GM19372 (cell line): ENCODE measurements around the gene RAB3D.
A peak's percentile ranks its signal among the peaks of the same experiment; 100 is the strongest.
"Not testable (repeated sequence)": the region's sequence is repeated elsewhere in the genome, so short reads cannot be mapped to it uniquely, and the experiment has no call there.

Source experiments
- ATAC-seq: cut with Tn5 transposase; IDR thresholded peaks from one replicate; pipeline ENCODE4 v1.9.1; 2021; ENCODE audit warnings: mild to moderate bottlenecking, low read depth, moderate library complexity; ENCODE audit not compliant: unreplicated experiment

The RAB3D gene

GRCh38 chr19:11339254-11340098, at the start of gene RAB3D:
Gene RAB3D (minus strand): TSS chr19:11339657. CDS start chr19:11337399, 2,258 bp downstream.
- no peak for ATAC-seq

DNA sequence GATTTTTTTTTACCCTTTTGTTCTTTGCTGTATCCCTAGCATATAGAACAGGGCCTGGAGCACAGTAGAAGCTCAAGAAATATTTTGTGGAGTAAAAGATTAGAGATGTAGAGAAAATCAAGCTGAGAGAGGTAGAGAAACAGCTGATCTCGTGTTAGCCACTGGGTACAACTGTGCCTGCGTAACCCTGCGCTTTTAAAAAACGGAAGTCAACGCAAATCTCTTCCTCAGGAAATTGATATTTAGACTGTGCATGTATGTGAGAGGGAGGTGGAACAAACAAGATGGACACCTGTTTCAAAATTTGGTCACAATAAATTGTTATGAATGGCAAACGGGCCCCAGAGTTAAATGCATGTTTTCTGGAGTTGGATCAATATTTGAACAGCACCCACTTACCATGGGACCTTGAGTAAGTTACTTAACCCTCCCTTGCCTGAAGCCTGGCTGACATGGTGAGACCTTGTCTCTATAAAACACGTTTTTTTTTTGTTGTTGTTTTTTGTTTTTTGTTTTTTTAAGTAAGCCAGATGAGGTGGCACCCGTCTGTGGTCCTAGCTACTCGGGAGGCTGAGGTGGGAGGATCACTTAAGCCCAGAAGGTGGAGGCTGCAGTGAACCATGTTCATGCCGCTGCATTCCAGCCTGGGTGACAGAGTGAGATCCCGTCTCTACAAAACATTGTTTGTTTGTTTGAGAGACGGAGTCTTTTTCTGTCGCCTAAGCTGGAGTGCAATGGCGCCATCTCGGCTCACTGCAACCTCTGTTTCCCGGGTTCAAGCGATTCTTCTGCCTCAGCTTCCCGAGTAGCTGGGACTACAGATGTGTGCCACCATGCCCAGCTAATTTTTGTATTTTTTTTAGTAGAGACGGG, 47.9 kb upstream of the RAB3D start:
- no peak for ATAC-seq

GRCh38 chr19:11384778-11385129, 45.3 kb upstream of the RAB3D start:
- ATAC-seq, result no peak

GRCh38 chr19:11383706-11384048, 44.2 kb upstream of the RAB3D start:
- no peak for ATAC-seq

- no peak for ATAC-seq
Observed at GRCh38 chr19:11382898-11383705, 43.6 kb upstream of the RAB3D start.

DNA sequence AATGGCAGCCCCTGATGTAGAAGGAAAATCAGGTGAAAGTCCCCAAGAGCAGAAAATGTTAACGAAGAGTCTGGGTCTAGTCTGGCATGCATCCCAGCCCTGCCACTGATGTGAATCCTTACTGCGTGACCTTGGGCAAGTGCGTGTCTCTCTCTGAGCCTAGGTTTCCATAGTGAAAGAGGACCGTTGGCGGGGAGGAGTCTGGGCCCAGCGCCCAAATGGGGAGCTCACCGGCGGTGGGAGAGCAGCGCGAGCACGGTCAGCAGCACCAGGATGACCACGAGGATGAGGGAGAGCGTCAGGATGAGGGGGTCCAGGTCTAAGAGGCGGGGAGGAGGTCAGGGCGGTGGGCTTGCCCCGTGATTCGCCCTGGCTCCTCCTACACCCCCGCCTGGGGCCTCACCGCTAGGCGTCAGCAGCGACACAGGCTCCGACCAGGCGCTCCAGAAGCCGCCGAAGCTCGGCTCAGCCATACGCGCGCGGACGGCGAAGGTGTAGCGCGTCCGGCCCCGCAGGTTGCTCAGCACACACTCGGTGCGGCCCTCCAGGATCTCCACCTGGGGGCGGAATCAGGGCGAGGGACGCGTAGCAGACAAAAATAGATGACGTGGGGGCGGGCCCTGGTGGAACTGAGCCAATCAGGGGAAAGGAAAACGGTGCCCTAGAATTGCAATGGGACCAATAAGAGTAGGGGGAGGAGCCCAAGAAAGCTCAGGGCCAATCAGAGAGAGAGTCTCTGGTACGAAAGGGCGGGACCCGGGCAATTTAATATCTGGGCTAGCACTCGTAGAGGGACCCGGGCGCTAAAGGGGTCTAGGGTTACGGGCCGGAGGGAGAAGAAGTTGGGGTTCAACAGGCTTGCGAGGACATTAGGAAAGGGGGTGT, 41.4 kb upstream of the RAB3D start:
- peak; percentile 74 for ATAC-seq

- ATAC-seq, result no peak
Observed at GRCh38 chr19:11379857-11380350, 40.4 kb upstream of the RAB3D start.

- not testable (repeated sequence) for ATAC-seq
Observed at GRCh38 chr19:11379269-11379845, 39.9 kb upstream of the RAB3D start.

- no peak for ATAC-seq
Observed at GRCh38 chr19:11378319-11379189, 39.1 kb upstream of the RAB3D start.

- ATAC-seq, result no peak
Observed at GRCh38 chr19:11377756-11378155, 38.3 kb upstream of the RAB3D start.

GRCh38 chr19:11377237-11377636, 37.8 kb upstream of the RAB3D start:
- ATAC-seq, result no peak

- ATAC-seq, result no peak
Observed at GRCh38 chr19:11375143-11375948, 35.9 kb upstream of the RAB3D start.

GRCh38 chr19:11374433-11375142, 35.1 kb upstream of the RAB3D start, which contains the start of gene SWSAP1:
Gene SWSAP1 (plus strand): TSS chr19:11374666. CDS start chr19:11374681, 15 bp downstream.
- peak; percentile 86 for ATAC-seq

DNA sequence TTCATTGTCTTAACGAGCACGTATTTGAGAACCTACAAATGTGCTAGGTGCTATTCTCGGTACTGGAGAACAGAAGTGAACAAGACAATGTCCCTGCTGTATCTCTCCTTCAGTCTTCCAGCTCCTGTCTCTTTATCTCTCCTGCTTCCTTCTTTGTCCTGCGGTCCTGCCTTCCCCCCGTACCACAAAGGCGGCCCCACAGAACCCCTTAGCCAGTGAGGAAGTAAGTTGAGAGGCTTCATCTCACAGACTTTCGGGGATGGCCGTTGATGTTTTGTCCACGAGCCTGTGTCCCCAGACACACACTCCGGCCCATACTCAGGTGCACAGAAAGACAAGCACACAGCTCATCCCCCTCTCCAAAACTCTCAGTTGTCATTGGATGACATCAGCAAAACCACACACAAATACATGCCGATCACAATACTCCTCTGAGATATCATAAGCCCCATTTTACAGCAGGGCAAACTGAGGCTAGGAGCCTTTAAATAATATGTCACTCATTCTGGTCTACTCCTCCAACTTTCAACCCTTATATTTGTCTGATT, 34.5 kb upstream of the RAB3D start:
- ATAC-seq, result no peak

GRCh38 chr19:11373166-11373884, 33.9 kb upstream of the RAB3D start:
- ATAC-seq, result no peak

DNA sequence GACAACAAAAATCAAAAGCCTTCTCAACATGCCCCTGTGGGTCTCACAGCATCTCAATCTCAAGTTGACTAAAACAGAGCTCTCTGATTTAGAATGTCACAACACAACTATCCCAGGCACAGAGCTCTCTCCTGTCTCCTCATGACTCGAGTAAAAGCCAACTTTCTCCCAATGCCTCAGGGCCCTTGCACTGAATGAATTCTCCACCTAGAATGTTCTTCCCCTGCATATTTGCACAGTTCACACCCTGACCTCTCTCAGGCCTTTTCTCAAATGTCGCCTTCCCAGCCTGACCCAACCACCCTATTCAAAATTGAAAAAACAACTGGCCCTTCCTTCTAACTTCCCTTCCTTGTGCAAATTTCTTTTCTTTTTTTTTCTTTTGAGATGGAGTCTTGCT, 31.3 kb upstream of the RAB3D start:
- ATAC-seq, result no peak
